CD4-positive, alpha-beta T cell treated with Interferon alpha-2 for 1 hour (primary cell): ENCODE measurements around the gene LYPLA2.

Experiments used
- DNase-seq, 2 donors: peaks; one replicate each; pipeline ENCODE4 v3.0.0-alpha.2; 2020 to 2022

LYPLA2 gene

DNA sequence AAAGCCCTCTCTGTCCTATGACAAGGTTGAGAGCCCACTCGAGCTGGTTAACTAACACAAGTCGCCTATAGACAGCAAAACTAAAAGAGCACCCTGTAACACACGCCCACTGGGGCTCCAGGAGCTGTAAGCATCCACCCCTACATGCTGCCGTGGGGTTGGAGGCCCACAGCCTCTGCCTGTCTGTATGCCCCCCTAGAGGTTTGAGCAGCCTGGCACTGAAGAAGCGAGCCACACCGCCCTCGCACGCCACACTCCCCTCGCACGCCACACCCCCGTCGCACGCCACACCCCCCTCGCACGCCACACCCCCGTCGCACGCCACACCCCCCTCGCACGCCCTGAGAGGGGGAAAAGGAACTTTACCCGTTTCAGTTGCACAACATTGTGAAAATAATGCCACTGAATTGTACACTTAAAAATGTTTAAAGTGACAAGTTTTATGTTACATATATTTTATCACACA is 47.5 kb downstream of the LYPLA2 start:
- peak; percentile 77 to 81 for DNase-seq

GRCh38 chr1:23843644-23844043 is 52.7 kb downstream of the LYPLA2 start:
- no peak for DNase-seq
